Panc1 (cell line): Measurements from ENCODE around the gene HS6ST3. TPM values are rescaled to one million over a fixed set of nuclear protein-coding genes. Genes with fewer than 3 reads are reported as not detected.

ENCODE experiments used
- ATAC-seq: fragments of 200-7000 bp; cut with Tn5 transposase; 2 replicates; pipeline ENCODE4 v1.9.1; 2020; ENCODE audit warnings: mild to moderate bottlenecking, moderate library complexity
- BruUV-seq: library from RNA; stranded (reverse); fragments of 400-500 nt; replicated peaks from 2 replicates; lab custom pipeline; 2021; lab: Mats Ljungman, UMichigan
- CTCF ChIA-PET: fragments of 300-600 bp; sonication (Branson Sonifier 250); formaldehyde crosslinking; loops from one replicate; lab custom pipeline; 2022; ENCODE audit warnings: antibody characterized with exemption; lab: Charles Lee
- POLR2A ChIA-PET: fragments of 300-600 bp; sonication (Branson Sonifier 250); formaldehyde crosslinking; loops from one replicate; lab custom pipeline; 2022; ENCODE audit warnings: antibody characterized with exemption; lab: Charles Lee
- DNase-seq: peaks from one replicate; pipeline ENCODE4 v3.0.0-alpha.2; 2010; ENCODE audit warnings: low read depth, low spot score
- H3K27ac ChIP-seq: 2 replicates; pipeline ENCODE4 v1.5.1; 2011; ENCODE audit warnings: mild to moderate bottlenecking, low read length, inconsistent platforms
- H3K27me3 ChIP-seq: fragments of 200-500 bp; sonication (Bioruptor generic); 2 replicates; pipeline ENCODE4 v1.6.0; 2014; ENCODE audit warnings: low read length, inconsistent platforms; ENCODE audit not compliant: control insufficient read depth, insufficient read depth
- H3K36me3 ChIP-seq: fragments of 200-500 bp; sonication (Bioruptor generic); 2 replicates; pipeline ENCODE4 v1.5.1; 2014; ENCODE audit warnings: inconsistent platforms, mild to moderate bottlenecking, low read length, moderate library complexity; ENCODE audit not compliant: control insufficient read depth, insufficient read depth
- H3K4me1 ChIP-seq: 2 replicates; pipeline ENCODE4 v1.5.1; 2011; ENCODE audit warnings: inconsistent platforms, mild to moderate bottlenecking, low read length, moderate library complexity; ENCODE audit not compliant: control insufficient read depth, insufficient read depth
- H3K4me3 ChIP-seq, 2 experiments: 2 replicates each; pipeline ENCODE4 v1.5.1; 2011 to 2012; ENCODE audit warnings: low read depth in 2 of 2, low read length in 2 of 2, mild to moderate bottlenecking in 2 of 2, inconsistent platforms in 1 of 2, moderate library complexity in 1 of 2
- H3K9me3 ChIP-seq: fragments of 200-500 bp; sonication (Bioruptor generic); 2 replicates; pipeline ENCODE4 v1.5.1; 2014; ENCODE audit warnings: low read depth, mild to moderate bottlenecking, inconsistent platforms, low read length, moderate library complexity; ENCODE audit not compliant: control insufficient read depth, insufficient read depth
- POLR2AphosphoS5 ChIP-seq: IDR thresholded peaks from 2 replicates; pipeline ENCODE4 v1.6.1; 2012; ENCODE audit warnings: mild to moderate bottlenecking, low read depth, low read length, moderate library complexity
- SIN3A ChIP-seq: IDR thresholded peaks from 2 replicates; pipeline ENCODE4 v1.6.1; 2012; ENCODE audit warnings: low read depth, mild to moderate bottlenecking, low read length, moderate library complexity, borderline replicate concordance; ENCODE audit not compliant: insufficient read depth
- TCF7L2 ChIP-seq: IDR thresholded peaks from 2 replicates; pipeline ENCODE4 v1.6.1; 2011; ENCODE audit warnings: mild to moderate bottlenecking, low read depth, low read length, inconsistent platforms
- in situ Hi-C: cut with HindIII; loops from 2 replicates; pipeline ENCODE4 v1.10.0; 2016; ENCODE audit warnings: low sequenced_read_pairs, low pct_unique_long_range_greater_than_20kb
- intact Hi-C: fragments of 100-400 bp; cut with micrococcal nuclease; formaldehyde crosslinking; loops from one replicate; pipeline ENCODE4 v1.10.0; 2022; ENCODE audit not compliant: unreplicated experiment
- total RNA-seq: library from RNA; stranded (reverse); gene quantifications from one replicate; pipeline ENCODE4 v1.2.1, GENCODE V29; 2021; ENCODE audit not compliant: unreplicated experiment
- TF ChIP-seq, protein P1 (sequence below), 2 experiments: IDR thresholded peaks; 2 replicates each; pipeline ENCODE4 v1.6.1; 2011 to 2012; ENCODE audit warnings: low read depth in 2 of 2, control low read depth in 1 of 2, low read length in 1 of 2, mild to moderate bottlenecking in 1 of 2, moderate library complexity in 1 of 2; ENCODE audit not compliant: insufficient read depth in 1 of 2
- TF ChIP-seq, protein P2 (sequence below): fragments of 450-650 bp; IDR thresholded peaks from 2 replicates; pipeline ENCODE4 v1.5.1; 2017; ENCODE audit warnings: mild to moderate bottlenecking

HS6ST3 gene
- total RNA-seq, 1 experiment from 2014 or later: 0.13 TPM

DNA sequence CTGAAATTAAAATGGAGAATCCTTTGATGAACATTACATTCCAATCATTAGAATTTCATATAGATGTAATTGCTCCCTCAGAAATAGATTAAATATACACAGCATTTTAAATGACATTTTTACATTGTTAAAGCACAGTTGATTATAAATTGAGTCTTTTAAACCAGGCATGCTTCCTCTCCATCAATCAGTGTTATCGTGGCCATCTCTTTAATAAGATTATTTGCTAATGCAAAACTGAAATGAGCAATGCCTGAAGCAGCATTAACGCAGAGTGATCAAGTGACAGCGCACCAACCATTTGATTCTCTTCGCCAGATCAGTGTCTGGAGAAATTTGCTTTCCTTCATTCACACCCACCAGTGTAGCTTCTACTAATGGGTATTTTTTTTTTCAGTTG, 644.6 kb downstream of the HS6ST3 start:
- no peak for TF ChIP-seq POLR2AphosphoS5
- TF ChIP-seq, protein P1, sequence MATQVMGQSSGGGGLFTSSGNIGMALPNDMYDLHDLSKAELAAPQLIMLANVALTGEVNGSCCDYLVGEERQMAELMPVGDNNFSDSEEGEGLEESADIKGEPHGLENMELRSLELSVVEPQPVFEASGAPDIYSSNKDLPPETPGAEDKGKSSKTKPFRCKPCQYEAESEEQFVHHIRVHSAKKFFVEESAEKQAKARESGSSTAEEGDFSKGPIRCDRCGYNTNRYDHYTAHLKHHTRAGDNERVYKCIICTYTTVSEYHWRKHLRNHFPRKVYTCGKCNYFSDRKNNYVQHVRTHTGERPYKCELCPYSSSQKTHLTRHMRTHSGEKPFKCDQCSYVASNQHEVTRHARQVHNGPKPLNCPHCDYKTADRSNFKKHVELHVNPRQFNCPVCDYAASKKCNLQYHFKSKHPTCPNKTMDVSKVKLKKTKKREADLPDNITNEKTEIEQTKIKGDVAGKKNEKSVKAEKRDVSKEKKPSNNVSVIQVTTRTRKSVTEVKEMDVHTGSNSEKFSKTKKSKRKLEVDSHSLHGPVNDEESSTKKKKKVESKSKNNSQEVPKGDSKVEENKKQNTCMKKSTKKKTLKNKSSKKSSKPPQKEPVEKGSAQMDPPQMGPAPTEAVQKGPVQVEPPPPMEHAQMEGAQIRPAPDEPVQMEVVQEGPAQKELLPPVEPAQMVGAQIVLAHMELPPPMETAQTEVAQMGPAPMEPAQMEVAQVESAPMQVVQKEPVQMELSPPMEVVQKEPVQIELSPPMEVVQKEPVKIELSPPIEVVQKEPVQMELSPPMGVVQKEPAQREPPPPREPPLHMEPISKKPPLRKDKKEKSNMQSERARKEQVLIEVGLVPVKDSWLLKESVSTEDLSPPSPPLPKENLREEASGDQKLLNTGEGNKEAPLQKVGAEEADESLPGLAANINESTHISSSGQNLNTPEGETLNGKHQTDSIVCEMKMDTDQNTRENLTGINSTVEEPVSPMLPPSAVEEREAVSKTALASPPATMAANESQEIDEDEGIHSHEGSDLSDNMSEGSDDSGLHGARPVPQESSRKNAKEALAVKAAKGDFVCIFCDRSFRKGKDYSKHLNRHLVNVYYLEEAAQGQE (IDR thresholded peaks at IDR 0.05; ENCODE audit: insufficient read depth in 1 of 2, low read depth in 2 of 2, low read length in 1 of 2): no peak
- TF ChIP-seq, protein P2, sequence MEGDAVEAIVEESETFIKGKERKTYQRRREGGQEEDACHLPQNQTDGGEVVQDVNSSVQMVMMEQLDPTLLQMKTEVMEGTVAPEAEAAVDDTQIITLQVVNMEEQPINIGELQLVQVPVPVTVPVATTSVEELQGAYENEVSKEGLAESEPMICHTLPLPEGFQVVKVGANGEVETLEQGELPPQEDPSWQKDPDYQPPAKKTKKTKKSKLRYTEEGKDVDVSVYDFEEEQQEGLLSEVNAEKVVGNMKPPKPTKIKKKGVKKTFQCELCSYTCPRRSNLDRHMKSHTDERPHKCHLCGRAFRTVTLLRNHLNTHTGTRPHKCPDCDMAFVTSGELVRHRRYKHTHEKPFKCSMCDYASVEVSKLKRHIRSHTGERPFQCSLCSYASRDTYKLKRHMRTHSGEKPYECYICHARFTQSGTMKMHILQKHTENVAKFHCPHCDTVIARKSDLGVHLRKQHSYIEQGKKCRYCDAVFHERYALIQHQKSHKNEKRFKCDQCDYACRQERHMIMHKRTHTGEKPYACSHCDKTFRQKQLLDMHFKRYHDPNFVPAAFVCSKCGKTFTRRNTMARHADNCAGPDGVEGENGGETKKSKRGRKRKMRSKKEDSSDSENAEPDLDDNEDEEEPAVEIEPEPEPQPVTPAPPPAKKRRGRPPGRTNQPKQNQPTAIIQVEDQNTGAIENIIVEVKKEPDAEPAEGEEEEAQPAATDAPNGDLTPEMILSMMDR: no peak
- no peak for DNase-seq
- POLR2A ChIA-PET: no interaction called here
- H3K9me3 ChIP-seq: no peaks in the 10 kb centered on the region
- no peaks in the 10 kb centered on the region for H3K27me3 ChIP-seq
- no peak overlapping the region for H3K27ac ChIP-seq
- no TSS peak for BruUV-seq
- H3K4me1 ChIP-seq: no peaks in the 10 kb centered on the region
- no peak overlapping the region for H3K4me3 ChIP-seq
- in situ Hi-C loops: no loop called here
- intact Hi-C loops: no loop called here
- ATAC-seq: no peak
- CTCF ChIA-PET: no interaction called here
- no peaks in the 10 kb centered on the region for H3K36me3 ChIP-seq

DNA sequence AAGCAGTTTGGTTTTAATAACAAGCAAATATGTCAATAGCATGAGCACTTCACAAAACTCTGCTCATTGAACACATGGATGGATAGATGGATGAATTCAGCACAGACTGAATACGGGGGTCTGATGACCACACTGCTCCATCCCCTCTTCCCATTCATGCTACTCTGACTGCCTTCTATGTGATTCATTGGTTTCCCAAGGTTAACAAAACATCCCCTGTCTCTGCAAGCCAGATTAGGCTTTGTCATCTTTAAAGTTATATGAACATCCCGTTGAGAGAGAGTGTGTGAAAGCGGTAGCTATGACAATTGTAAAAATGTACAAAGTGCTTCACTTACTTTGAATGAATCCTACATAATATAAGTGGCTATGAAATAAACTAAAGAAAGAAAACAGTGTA, 651.9 kb downstream of the HS6ST3 start:
- ATAC-seq: no peak
- CTCF ChIA-PET: no interaction called here
- no TSS peak for BruUV-seq

More for the DNA sequence above, 651.9 kb downstream of the HS6ST3 start:
- H3K27ac ChIP-seq: no peak overlapping the region
- intact Hi-C loops (no loop called here), in situ Hi-C loops (no loop called here)
- POLR2A ChIA-PET: no interaction called here
- H3K9me3 ChIP-seq: no peaks in the 10 kb centered on the region
- no peaks in the 10 kb centered on the region for H3K27me3 ChIP-seq
- TF ChIP-seq TCF7L2 (no peak), SIN3A (no peak), POLR2AphosphoS5 (no peak)
- TF ChIP-seq, protein P2: no peak
- TF ChIP-seq, protein P1 (IDR thresholded peaks at IDR 0.05; ENCODE audit: insufficient read depth in 1 of 2, low read depth in 2 of 2, low read length in 1 of 2): no peak
- H3K36me3 ChIP-seq: no peaks in the 10 kb centered on the region
- H3K4me3 ChIP-seq: no peak overlapping the region
- DNase-seq: no peak
- no peaks in the 10 kb centered on the region for H3K4me1 ChIP-seq
